CD14-positive monocyte (primary cell): Measurements from ENCODE around the gene SERPINE1. TPM values are rescaled to one million over a fixed set of nuclear protein-coding genes. Genes with fewer than 3 reads are reported as not detected.

Experiments
- DNase-seq, 3 donors: peaks; one replicate each; pipeline ENCODE4 v3.0.0-alpha.2; 2011 to 2022
- H2AFZ ChIP-seq: 2 replicates; pipeline ENCODE4 v1.6.0; 2012; ENCODE audit warnings: mild to moderate bottlenecking, low read depth, low read length, inconsistent platforms; ENCODE audit not compliant: insufficient read depth, poor library complexity, severe bottlenecking
- H3K27ac ChIP-seq, 2 donors: 1 replicate in 1 of 2; 2 replicates in 1 of 2; pipeline ENCODE4 v1.5.1; 2012 to 2013; ENCODE audit warnings: low read length in 2 of 2, control low read depth in 1 of 2, inconsistent platforms in 1 of 2, low read depth in 1 of 2, mild to moderate bottlenecking in 1 of 2
- H3K27me3 ChIP-seq, 2 donors: one replicate each; pipeline versions ENCODE4 v1.6.0 to v1.6.1; 2011 to 2013; ENCODE audit warnings: low read length in 2 of 2; ENCODE audit not compliant: control insufficient read depth in 2 of 2, insufficient read depth in 2 of 2
- H3K36me3 ChIP-seq, 2 donors: replicated peaks in 1 of 2; 1 replicate in 1 of 2; 2 replicates in 1 of 2; pipeline versions ENCODE4 v1.5.1 to v1.6.1; 2012 to 2013; ENCODE audit warnings: low read length in 2 of 2, control low read depth in 1 of 2, inconsistent platforms in 1 of 2, mild to moderate bottlenecking in 1 of 2; ENCODE audit not compliant: insufficient read depth in 2 of 2, control insufficient read depth in 1 of 2
- H3K4me1 ChIP-seq, 2 donors: 1 replicate in 1 of 2; 2 replicates in 1 of 2; pipeline versions ENCODE4 v1.5.1 to v1.6.1; 2012 to 2013; ENCODE audit warnings: low read length in 2 of 2, control low read depth in 1 of 2, inconsistent platforms in 1 of 2, mild to moderate bottlenecking in 1 of 2, moderate library complexity in 1 of 2; ENCODE audit not compliant: insufficient read depth in 2 of 2, control insufficient read depth in 1 of 2
- H3K4me2 ChIP-seq: replicated peaks from 2 replicates; pipeline ENCODE3; 2012; ENCODE audit warnings: low read length, moderate library complexity, mild to moderate bottlenecking; ENCODE audit not compliant: poor library complexity, severe bottlenecking; ENCODE audit errors: extremely low read depth
- H3K4me3 ChIP-seq, 3 experiments: fragments of 200-600 bp in 1 of 3; sonication (generic) in 1 of 3; replicated peaks in 1 of 3; 1 replicate in 2 of 3; 2 replicates in 1 of 3; pipeline ENCODE4 v1.5.1; 2011 to 2013; ENCODE audit warnings: low read length in 3 of 3, mild to moderate bottlenecking in 3 of 3, control low read depth in 2 of 3, low read depth in 2 of 3, inconsistent platforms in 1 of 3, moderate library complexity in 1 of 3
- H3K79me2 ChIP-seq: 2 replicates; pipeline ENCODE4 v1.6.0; 2012; ENCODE audit warnings: mild to moderate bottlenecking, control low read depth, inconsistent platforms, low read length, moderate library complexity; ENCODE audit not compliant: insufficient read depth
- H3K9ac ChIP-seq: 2 replicates; pipeline ENCODE4 v1.6.0; 2017; ENCODE audit warnings: low read length, mild to moderate bottlenecking; ENCODE audit not compliant: insufficient read depth, poor library complexity, severe bottlenecking
- H3K9me3 ChIP-seq, 2 donors: replicated peaks in 1 of 2; 1 replicate in 1 of 2; 2 replicates in 1 of 2; pipeline versions ENCODE4 v1.5.1 to v1.6.1; 2012 to 2013; ENCODE audit warnings: low read length in 2 of 2, control low read depth in 1 of 2; ENCODE audit not compliant: control insufficient read depth in 1 of 2, insufficient read depth in 1 of 2
- H4K20me1 ChIP-seq: 2 replicates; pipeline ENCODE4 v1.6.0; 2012; ENCODE audit warnings: mild to moderate bottlenecking, low read length, control low read depth, moderate library complexity; ENCODE audit not compliant: insufficient read depth
- H3K27ac Mint-ChIP-seq, 7 donors: one replicate each; pipeline ENCODE4 v1.8.0; 2020; ENCODE audit warnings: mild to moderate bottlenecking in 7 of 7, mixed read lengths in 7 of 7, moderate library complexity in 6 of 7, inconsistent platforms in 2 of 7
- H3K27me3 Mint-ChIP-seq, 3 donors: one replicate each; pipeline ENCODE4 v1.8.0; 2021 to 2022; ENCODE audit warnings: low read depth in 3 of 3, mild to moderate bottlenecking in 3 of 3, mixed read lengths in 3 of 3, moderate library complexity in 3 of 3, inconsistent platforms in 1 of 3
- H3K36me3 Mint-ChIP-seq, 2 donors: one replicate each; pipeline ENCODE4 v1.8.0; 2020; ENCODE audit warnings: mixed read lengths in 2 of 2, inconsistent platforms in 1 of 2, mild to moderate bottlenecking in 1 of 2
- H3K4me1 Mint-ChIP-seq: one replicate; pipeline ENCODE4 v1.8.0; 2020; ENCODE audit warnings: mild to moderate bottlenecking, mixed read lengths
- H3K4me3 Mint-ChIP-seq, 2 donors: one replicate each; pipeline ENCODE4 v1.8.0; 2020; ENCODE audit warnings: mild to moderate bottlenecking in 2 of 2, mixed read lengths in 2 of 2, moderate library complexity in 1 of 2
- H3K9me3 Mint-ChIP-seq, 7 donors: one replicate each; pipeline ENCODE4 v1.8.0; 2020 to 2022; ENCODE audit warnings: mixed read lengths in 7 of 7, mild to moderate bottlenecking in 6 of 7, moderate library complexity in 6 of 7, inconsistent platforms in 2 of 7
- CTCF ChIP-seq: fragments of 200-600 bp; IDR thresholded peaks from one replicate; pipeline ENCODE4 v1.8.0; 2022; ENCODE audit warnings: antibody characterized with exemption, mild to moderate bottlenecking
- WGBS: methylation state at CpG from one replicate; pipeline ENCODE4 v1.1.5; 2013; ENCODE audit warnings: missing lambda C conversion rate; ENCODE audit not compliant: insufficient coverage; 5-methylcytosine and 5-hydroxymethylcytosine counted together
- intact Hi-C, 2 donors: fragments of 100-400 bp; cut with micrococcal nuclease; formaldehyde crosslinking; loops; one replicate each; pipeline versions ENCODE4 v1.15.0 to v1.15.1; 2023
- polyA plus RNA-seq, 3 donors: library from polyadenylated mRNA; depleted of rRNA in 1 of 3; unstranded in 2 of 3; stranded (reverse) in 1 of 3; fragments of 300-500 nt in 2 of 3; fragments of >200 nt in 1 of 3; fragmentation: Illumina TruSeq in 2 of 3; gene quantifications; 1 replicate in 2 of 3; 2 replicates in 1 of 3; pipeline ENCODE4 v1.2.3, GENCODE V29; 2012 to 2021

Gene SERPINE1
- polyA plus RNA-seq, 3 donors, result 0.07 to 0.21 (median 0.16) TPM

- no peak overlapping the region for H2AFZ ChIP-seq
- H3K4me3 ChIP-seq, result peak overlapping the region in 1 of 3 experiments; percentile 56
- no peak overlapping the region for H3K9ac ChIP-seq
- no peak for DNase-seq
- no peaks in the 10 kb centered on the region for H3K79me2 ChIP-seq
- H4K20me1 ChIP-seq, result peaks cover 14% of the 10 kb centered on the region
- H3K27ac ChIP-seq, result no peak overlapping the region
- peaks cover 15 to 34% of the 10 kb centered on the region in 2 donors for H3K4me1 ChIP-seq
- Mint-ChIP-seq H3K27ac (no peak overlapping the region), H3K27me3 (peaks cover 72 to 80% (median 76%) of the 10 kb centered on the region in 3 donors), H3K36me3 (peaks cover 32% of the 10 kb centered on the region in 2 donors), H3K4me3 (peak overlapping the region; percentile 6 to 94), H3K4me1 (peaks cover 32% of the 10 kb centered on the region), H3K9me3 (peaks cover 2 to 37% (median 16%) of the 10 kb centered on the region in 7 donors)
- H3K36me3 ChIP-seq, result peaks cover 3 to 11% of the 10 kb centered on the region in 2 donors
- intact Hi-C loops, result no loop called here
- H3K27me3 ChIP-seq, result peaks cover 50 to 72% of the 10 kb centered on the region in 2 donors
- H3K9me3 ChIP-seq, result peaks cover 6 to 18% of the 10 kb centered on the region in 2 donors
- peak overlapping the region; percentile 58 for H3K4me2 ChIP-seq
- no peak for TF ChIP-seq CTCF
- 3% methylated on average over 74 of the region's 75 CpGs for WGBS
Measured at GRCh38 chr7:101164071-101164840, 37.4 kb downstream of the SERPINE1 start.

DNA sequence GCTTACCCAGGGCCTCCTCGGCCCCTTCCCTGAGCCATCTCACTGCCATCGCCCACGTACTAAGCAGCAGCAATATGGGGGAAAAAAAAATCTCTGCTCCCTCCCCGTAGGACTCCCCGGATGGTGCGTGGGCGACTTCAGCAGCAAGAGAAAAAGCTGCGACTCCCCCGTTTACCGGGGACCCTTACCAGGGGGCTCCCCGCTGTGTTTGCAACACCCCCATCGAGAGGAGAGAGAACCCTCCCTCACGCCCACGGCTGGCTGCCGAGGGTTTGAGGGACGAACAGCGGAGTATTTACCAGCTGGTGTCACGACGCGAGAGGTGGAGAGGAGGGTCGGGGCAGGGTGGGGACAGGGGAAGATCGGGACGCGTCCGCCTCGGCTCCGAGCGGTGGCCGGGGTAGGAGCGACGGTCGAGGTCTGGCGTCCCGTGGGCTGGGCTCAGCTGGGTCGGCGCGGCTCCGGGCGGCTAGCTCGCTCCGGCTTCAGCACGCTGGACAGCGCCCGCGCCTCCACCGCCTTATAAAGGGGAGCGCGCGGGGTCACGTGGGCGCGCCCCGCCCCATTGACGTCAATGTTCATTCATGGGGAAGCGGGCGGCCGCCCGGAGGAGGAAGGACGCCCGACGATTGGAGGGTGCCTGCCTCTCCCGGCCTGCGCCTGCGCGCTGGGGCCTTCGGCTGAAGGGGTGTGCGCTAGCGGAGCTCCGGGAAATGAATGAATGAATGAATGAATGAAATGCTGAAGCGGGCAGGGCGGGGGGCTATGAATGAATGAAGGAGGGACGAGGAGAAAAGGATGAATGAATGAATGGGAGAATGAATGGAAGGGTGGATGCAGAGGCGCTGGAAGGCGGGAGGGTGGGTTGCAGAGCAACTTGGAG lies 38.4 kb downstream of the SERPINE1 start, which contains the start of gene VGF:
VGF (minus strand) TSS at position 495 of the 883 bp plus-strand sequence. CDS start 726 bp downstream, outside the sequence.
- H3K4me1 ChIP-seq, result peaks cover 26 to 44% of the 10 kb centered on the region in 2 donors
- peaks cover under 1 to 2% of the 10 kb centered on the region in 2 donors for H3K36me3 ChIP-seq
- no peak within 1 kb of the TSS for H2AFZ ChIP-seq
- H3K4me2 ChIP-seq, result peak within 1 kb of the TSS; percentile 59
- peak; percentile 94 to 96 (median 95) for DNase-seq
- no peak within 1 kb of the TSS for H3K27ac ChIP-seq
- peaks cover 2 to 44% (median 18%) of the 10 kb centered on the region in 7 donors for H3K9me3 Mint-ChIP-seq
- H3K4me3 Mint-ChIP-seq, result peak within 1 kb of the TSS; percentile 63 to 94
- peaks cover 21 to 28% of the 10 kb centered on the region in 2 donors for H3K36me3 Mint-ChIP-seq
- peak within 1 kb of the TSS in 3 of 7 donors; percentile 67 to 89 (median 85) for H3K27ac Mint-ChIP-seq
- H3K27me3 Mint-ChIP-seq, result peaks cover 83 to 91% (median 86%) of the 10 kb centered on the region in 3 donors
- intact Hi-C loops, result no loop called here
- WGBS, result 1% methylated on average over 55 of the region's 74 CpGs
- no peaks in the 10 kb centered on the region for H3K79me2 ChIP-seq
- H3K9ac ChIP-seq, result no peak within 1 kb of the TSS
- TF ChIP-seq CTCF, result no peak
- H3K4me1 Mint-ChIP-seq, result peaks cover 43% of the 10 kb centered on the region
- H3K27me3 ChIP-seq, result peaks cover 54 to 83% of the 10 kb centered on the region in 2 donors
- peaks cover 6 to 18% of the 10 kb centered on the region in 2 donors for H3K9me3 ChIP-seq
- H3K4me3 ChIP-seq, result peak within 1 kb of the TSS in 1 of 3 experiments; percentile 50
- peaks cover 14% of the 10 kb centered on the region for H4K20me1 ChIP-seq
